ENCODE results near the gene CCDC141.

Gene CCDC141

DNA sequence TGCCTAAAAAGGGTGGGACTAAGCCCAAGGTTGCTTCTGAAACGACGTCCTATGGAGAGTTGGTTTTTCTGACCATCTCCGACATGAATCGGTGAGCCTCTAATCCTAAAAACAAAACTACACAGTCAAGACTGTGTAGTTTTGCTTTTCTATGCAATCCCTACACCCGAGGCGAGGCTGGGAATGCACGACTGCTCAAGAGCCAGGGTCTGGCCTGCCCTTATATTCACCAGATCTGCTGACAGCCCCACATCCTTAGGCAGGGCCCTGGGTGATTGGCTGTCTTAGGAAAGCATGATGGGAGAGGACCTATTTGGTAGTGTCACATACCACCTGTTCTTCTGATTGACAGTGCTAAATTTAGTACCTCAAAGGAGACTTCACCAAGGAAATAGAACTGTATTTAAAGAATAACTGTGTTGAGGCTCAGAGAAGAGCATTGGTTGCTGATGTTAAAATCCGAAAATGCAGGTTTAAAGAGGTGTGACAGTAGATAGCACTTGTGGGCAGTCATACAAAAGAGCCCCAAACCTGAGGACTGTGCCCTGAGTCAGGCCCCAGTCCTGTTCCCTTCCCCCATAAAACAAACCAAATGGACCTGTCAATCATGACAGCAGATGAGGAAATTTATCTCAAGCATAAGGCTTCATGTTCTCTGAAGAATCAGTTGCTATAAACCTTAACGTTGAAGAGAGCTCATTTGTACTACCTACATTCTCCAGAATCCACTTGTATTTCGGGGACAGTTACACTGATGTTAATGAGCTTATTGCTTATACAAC lies 242.5 kb downstream of the CCDC141 start, which contains the start of gene TTN:
TTN (minus strand) TSS at position 197 of the 782 bp plus-strand sequence. CDS start 2,781 bp downstream, outside the sequence.
- no peak for DNase-seq (ENCODE audit: low read depth, low spot score)

DNA sequence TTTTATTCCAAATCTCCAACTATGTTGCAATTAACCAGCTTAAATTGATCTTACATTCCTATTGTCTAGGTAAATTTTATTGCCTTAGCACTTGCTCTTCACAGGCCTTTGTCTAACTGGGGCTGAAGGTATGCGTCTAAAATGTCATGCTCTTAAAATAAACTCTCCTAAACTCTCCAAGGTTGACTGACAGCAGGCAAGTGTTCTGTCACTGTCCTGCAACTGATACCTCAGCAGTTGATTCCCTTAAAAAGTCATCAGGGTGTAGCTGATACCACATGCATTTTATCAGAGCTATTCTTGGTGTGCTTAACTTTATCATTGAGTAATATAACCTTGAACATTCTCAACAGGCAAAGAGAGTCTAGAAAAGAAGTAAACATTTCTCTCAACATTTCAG lies 243.4 kb downstream of the CCDC141 start:
- no peak for DNase-seq (ENCODE audit: low read depth, low spot score)
- no peak overlapping the region for H3K27ac ChIP-seq

More for the DNA sequence above, 242.5 kb downstream of the CCDC141 start, which contains the start of gene TTN:
- no peak within 1 kb of the TSS for H3K27ac ChIP-seq

- no peak for DNase-seq (ENCODE audit: low read depth, low spot score)
- no peak overlapping the region for H3K27ac ChIP-seq
Observed at GRCh38 chr2:178805457-178805856, 244.5 kb downstream of the CCDC141 start.

DNA sequence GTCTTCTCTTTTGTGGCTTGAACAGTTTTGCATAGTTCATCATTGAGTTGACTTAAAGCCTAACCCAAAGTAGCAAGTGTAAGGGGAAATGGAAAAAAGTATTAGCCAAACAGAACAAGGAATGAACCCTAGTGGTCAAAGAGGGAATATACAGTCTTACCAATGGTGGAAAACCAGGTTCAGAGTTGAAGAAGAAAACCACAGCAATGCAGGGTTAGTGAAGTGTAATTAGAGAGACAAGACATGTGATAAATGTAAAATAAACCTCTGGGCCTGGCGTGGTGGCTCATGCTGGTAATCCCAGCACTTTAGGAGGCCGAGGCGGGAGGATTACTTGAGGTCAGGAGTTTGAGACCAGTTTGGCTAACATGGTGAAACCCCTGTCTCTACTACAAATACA lies 245.1 kb downstream of the CCDC141 start:
- no peak for DNase-seq (ENCODE audit: low read depth, low spot score)
- H3K27ac ChIP-seq: no peak overlapping the region

- DNase-seq (ENCODE audit: low read depth, low spot score): no peak
- no peak overlapping the region for H3K27ac ChIP-seq
Observed at GRCh38 chr2:178800510-178800909, 249.4 kb downstream of the CCDC141 start.

- no peak overlapping the region for H3K27ac ChIP-seq
- no peak for DNase-seq (ENCODE audit: low read depth, low spot score)
Observed at GRCh38 chr2:178799305-178799704, 250.6 kb downstream of the CCDC141 start.

DNA sequence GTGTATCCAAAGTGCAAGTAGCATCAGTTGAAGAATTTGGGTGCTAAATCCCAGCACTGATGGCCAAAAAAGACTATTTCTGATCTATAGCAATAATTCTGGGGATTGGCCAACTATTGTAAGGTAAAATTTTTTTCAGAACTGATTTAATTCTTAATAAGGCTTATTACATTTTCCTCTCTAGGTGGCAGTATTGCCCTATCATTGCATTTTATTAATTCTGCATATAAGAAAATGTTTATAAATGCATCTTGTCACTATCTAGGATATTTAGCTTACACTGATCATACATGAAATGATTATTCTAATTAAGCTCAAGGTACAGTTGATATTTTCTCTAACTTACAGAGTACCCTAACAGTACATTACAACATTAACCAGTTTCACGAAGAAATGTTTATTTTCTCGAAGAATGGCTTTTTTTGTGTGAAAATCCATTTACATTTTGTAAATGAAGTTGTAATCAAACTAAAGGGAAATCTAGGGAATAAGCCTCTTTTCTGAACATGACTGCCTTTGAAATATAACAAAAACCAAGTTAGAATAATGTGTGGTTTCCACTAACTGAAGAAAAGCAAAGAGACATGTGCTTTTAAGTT lies 253.8 kb downstream of the CCDC141 start:
- DNase-seq (ENCODE audit: low read depth, low spot score): no peak
- H3K27ac ChIP-seq: no peak overlapping the region

- no peak overlapping the region for H3K27ac ChIP-seq
- no peak for DNase-seq (ENCODE audit: low read depth, low spot score)
Observed at GRCh38 chr2:178787934-178788333, 262.0 kb downstream of the CCDC141 start.

GRCh38 chr2:178787155-178787554 lies 262.8 kb downstream of the CCDC141 start:
- no peak for DNase-seq (ENCODE audit: low read depth, low spot score)
- H3K27ac ChIP-seq: no peak overlapping the region

GRCh38 chr2:178783889-178784288 lies 266.0 kb downstream of the CCDC141 start:
- H3K27ac ChIP-seq: no peak overlapping the region
- no peak for DNase-seq (ENCODE audit: low read depth, low spot score)

GRCh38 chr2:178782236-178782635 lies 267.7 kb downstream of the CCDC141 start:
- no peak for DNase-seq (ENCODE audit: low read depth, low spot score)
- H3K27ac ChIP-seq: no peak overlapping the region

All from epithelial cell of prostate (primary cell).